HG03280 (cell line): Measurements from ENCODE around the gene RAB3IP.
"Not testable (repeated sequence)": the region's sequence is repeated elsewhere in the genome, so short reads cannot be mapped to it uniquely, and the experiment has no call there.

Experiments used
- ATAC-seq: cut with Tn5 transposase; IDR thresholded peaks from one replicate; pipeline ENCODE4 v1.9.1; 2021; ENCODE audit warnings: mild to moderate bottlenecking, moderate library complexity; ENCODE audit not compliant: unreplicated experiment

The RAB3IP gene

GRCh38 chr12:69755302-69755701 lies 16.6 kb downstream of the RAB3IP start:
- no peak for ATAC-seq

- ATAC-seq = no peak
These were observed 17.6 kb downstream of the RAB3IP start for GRCh38 chr12:69756088-69756755.

- no peak for ATAC-seq
These were observed 19.4 kb downstream of the RAB3IP start for GRCh38 chr12:69758105-69758504.

GRCh38 chr12:69759581-69759980 lies 20.9 kb downstream of the RAB3IP start:
- ATAC-seq = not testable (repeated sequence)

DNA sequence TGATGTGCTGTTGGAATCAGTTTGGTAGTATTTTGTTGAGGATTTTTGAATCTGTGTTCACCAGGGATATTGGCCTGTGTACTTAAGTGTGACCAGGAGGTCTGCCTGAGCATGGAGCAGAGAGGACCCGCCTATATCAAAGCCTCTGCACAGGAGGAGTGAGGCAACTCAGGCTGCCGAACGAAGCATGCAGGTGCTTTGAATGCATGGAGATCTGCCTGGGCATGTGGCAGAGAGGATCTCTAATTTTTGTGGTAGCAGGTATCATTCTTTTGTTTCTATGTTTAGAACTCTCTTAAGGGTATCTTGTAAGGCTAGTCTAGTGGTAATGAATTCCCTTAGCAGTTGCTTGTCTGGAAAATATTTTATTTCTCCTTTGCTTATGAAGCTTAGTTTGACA lies 26.9 kb downstream of the RAB3IP start:
- no peak for ATAC-seq

DNA sequence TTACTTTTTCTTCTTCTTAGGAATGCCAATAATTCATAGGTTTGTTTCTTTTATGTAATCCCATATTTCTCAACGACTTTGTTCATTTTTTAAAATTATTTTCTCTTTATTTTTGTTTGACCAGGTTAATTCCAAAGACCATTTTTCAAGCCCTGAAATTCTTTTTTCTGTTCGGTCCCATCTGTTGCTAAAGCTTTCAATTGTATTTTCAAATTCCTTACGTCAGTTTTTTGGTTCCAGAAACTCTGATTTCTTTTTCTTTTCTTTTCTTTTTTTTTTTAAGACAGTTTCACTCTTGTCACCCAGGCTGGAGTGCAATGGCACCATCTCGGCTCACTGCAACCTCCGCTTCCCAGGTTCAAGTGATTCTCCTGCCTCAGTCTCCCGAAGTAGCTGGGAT lies 27.6 kb downstream of the RAB3IP start:
- no peak for ATAC-seq

- ATAC-seq = no peak
These were observed 41.3 kb downstream of the RAB3IP start for GRCh38 chr12:69779928-69780327.

DNA sequence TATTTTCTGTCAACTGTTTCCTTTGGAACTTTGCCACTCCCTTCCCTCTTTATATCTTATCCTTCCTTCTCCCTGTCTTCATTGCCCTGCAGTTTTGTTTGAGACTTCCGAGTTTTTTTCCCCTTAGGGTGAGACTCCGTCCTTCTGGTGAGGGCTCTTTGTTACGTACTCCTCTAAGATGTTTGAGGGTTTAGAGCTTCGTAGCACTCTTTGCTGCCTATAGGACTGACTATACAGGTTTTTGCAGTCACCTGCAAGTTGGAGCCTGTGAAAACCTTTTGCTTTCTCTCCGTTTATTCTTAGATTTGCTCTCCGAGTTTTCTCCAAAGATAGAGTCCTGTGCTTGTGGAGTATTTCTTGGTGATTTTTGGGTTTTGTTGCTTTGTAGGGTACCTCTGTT lies 44.7 kb downstream of the RAB3IP start:
- no peak for ATAC-seq

DNA sequence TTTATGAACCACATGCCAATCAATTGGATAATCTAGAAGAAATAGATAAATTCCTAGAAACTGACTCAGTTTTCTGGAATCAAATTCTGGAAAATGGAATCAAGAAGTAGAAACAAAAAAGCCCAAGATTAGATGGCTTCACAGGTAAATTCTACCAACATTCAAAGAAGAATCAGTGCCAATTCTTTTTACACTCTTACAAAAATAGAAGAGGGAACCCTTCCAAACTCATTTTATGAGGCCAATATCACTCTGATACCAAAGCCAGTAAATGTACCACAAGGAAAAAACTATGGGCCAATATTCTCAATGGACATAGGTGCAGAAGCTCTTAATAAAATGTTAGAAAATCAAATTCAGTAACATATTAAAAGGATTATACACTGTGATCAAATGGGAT lies 50.7 kb downstream of the RAB3IP start:
- ATAC-seq = no peak

GRCh38 chr12:69792533-69792932 lies 53.9 kb downstream of the RAB3IP start:
- no peak for ATAC-seq

DNA sequence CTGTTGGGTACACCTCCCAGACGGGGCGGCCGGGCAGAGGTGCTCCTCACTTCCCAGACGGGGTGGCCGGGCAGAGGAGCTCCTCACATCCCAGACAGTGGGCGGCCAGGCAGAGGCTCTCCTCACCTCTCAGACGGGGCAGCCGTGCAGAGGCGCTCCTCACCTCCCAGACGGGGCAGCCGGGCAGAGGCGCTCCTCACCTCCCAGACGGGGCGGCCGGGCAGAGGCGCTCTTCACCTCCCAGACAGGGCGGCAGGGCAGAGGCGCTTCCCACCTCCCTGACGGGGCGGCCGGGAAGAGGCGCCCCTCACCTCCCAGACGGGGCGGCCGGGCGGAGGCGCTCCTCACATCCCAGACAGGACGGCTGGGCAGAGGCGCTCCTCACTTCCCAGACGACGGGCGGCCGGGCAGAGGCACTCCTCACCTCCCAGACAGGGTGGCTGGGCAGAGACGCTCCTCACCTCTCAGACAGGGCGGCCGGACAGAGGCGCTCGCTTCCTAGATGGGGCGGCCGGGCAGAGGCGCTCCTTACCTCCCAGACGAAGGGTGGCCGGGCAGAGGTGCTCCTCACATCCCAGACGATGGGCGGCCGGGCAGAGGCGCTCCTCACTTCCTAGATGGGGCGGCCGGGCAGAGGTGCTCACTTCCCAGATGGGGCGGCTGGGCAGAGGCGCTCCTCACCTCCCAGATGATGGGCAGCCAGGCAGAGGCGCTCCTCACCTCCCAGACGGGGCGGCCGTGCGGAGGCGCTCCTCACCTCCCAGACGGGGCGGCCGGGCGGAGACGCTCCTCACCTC lies 68.6 kb downstream of the RAB3IP start:
- ATAC-seq = not testable (repeated sequence)

GRCh38 chr12:69810870-69811498 lies 72.3 kb downstream of the RAB3IP start:
- no peak for ATAC-seq

- ATAC-seq = no peak
These were observed 77.4 kb downstream of the RAB3IP start for GRCh38 chr12:69816082-69816481.

- ATAC-seq = no peak
These were observed 82.4 kb downstream of the RAB3IP start for GRCh38 chr12:69821032-69821455.

DNA sequence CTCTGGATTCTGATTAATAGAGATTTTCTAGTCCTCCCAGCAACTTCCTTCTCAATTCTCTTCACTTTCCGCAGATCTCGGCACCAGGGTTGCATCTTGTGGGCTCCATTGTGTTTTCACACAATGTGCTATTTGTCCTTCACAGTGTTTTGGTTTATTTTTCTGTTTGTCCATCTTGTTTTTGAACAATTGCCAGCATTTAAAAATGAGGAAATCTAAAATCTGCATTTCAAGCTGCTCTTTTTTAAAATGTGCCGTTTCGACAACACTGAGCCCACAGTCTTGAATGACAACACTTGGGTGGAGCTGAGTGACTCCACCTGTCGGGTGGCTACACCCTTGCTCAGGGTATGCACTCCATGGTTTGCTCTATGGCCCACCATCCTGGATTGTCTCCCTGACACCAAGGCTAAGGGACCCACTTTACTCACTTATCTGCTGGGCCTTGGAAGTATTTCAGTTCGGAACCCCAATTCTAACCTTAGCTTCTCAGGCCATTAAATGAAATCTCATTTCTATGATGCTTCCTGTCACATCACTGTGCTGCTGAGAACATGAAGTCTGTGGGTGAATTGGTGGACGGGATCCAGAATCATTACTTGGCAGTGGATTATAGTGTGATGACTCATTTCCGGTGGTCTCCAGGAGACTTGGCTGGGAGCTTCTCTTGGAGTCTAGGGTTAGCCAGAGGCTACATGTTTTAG lies 82.9 kb downstream of the RAB3IP start:
- no peak for ATAC-seq

GRCh38 chr12:69822201-69822860 lies 83.7 kb downstream of the RAB3IP start:
- no peak for ATAC-seq

- no peak for ATAC-seq
These were observed 85.4 kb downstream of the RAB3IP start for GRCh38 chr12:69824028-69824427.

GRCh38 chr12:69824966-69825560 lies 86.4 kb downstream of the RAB3IP start, which contains the start of gene MYRFL:
Gene MYRFL (plus strand): TSS chr12:69825227. CDS start chr12:69825518, 291 bp downstream.
- no peak for ATAC-seq

- no peak for ATAC-seq
These were observed 90.2 kb downstream of the RAB3IP start for GRCh38 chr12:69828897-69829296.

DNA sequence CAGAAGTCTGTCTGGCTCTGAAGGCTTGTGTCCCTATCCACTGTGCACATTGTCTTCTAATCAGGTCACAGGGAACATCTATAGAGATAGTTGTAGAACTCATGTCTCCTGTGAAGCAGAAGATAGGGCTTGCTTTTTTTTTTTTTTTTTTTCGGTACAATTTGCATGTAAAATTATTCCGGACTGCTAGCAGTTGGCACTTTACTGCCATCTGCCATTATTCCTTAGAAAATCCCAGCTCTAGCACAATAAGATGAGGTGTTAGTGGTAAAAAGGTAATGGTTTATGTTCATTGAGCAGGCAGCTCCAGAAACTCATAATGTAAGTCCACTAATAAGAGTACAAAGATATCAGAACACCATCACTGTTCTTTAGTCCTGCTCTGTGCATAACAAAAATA lies 95.0 kb downstream of the RAB3IP start:
- no peak for ATAC-seq
